Measurements from ENCODE around the gene EMC10.
"Not testable (repeated sequence)": the region's sequence is repeated elsewhere in the genome, so short reads cannot be mapped to it uniquely, and the experiment has no call there.

Gene EMC10

GRCh38 chr19:50476224-50476906 is at the start of gene EMC10, which contains the start of gene GARIN5A:
Gene EMC10 (plus strand): TSS chr19:50476507. CDS start chr19:50476545, 38 bp downstream.
Gene GARIN5A (minus strand): TSS chr19:50476848. CDS start chr19:50476388, 460 bp downstream.
- DNase-seq, result peak; percentile 89 to 92

GRCh38 chr19:50427318-50427925 is 48.9 kb upstream of the EMC10 start:
- no peak for DNase-seq

DNA sequence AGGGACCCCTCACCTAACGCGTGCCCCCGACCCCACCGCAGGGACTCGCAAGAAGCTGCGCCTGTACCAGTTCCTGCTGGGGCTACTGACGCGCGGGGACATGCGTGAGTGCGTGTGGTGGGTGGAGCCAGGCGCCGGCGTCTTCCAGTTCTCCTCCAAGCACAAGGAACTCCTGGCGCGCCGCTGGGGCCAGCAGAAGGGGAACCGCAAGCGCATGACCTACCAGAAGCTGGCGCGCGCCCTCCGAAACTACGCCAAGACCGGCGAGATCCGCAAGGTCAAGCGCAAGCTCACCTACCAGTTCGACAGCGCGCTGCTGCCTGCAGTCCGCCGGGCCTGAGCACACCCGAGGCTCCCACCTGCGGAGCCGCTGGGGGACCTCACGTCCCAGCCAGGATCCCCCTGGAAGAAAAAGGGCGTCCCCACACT is 48.3 kb upstream of the EMC10 start:
- DNase-seq, result peak in 1 of 2 donors; percentile 32

- no peak for DNase-seq
These were observed 47.4 kb upstream of the EMC10 start for GRCh38 chr19:50428772-50429463.

- DNase-seq, result no peak
These were observed 45.4 kb upstream of the EMC10 start for GRCh38 chr19:50430888-50431342.

- DNase-seq, result peak; percentile 82 to 92
These were observed 44.7 kb upstream of the EMC10 start for GRCh38 chr19:50431343-50432220.

DNA sequence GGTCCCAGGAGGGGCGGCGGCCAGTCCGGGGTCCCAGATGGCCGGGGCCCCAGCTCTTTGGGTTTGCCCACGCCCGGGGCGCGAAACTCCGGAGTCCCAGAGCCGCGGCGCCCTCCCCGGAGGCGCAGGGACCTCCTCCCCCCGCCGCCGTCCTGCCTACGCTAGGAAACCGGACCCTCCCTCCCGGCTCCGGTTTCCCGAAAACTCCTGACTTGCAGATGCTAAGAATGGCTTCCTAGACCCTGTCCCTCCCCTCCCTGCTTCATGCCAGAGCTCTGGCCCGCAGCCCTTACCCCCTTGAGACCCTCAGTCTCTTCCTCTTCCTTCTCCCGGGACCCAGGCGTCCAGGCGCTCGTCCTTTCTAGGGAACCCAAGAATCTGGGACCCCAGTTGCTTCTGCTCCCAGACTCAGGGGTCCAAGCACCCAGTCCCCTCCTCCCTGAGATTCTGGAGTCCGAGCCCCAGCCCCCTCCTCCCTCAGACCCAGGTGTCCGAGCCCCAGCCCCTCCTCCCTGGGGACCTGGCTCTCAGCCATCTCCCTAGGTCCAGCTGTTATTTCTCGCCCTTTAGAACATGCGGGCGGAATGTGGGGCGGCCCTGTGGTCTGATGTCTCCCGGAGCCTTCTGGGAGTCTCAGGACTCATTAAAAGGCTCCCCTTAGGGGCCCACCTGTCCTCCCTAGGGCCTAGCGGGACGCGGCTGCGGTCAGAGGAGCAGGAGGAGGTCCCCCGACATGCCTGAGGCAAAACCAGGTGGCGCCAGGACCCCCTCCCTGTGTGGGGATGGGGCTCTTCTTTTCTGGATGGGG is 43.9 kb upstream of the EMC10 start, which contains the start of gene MYBPC2:
TSS of gene MYBPC2 (plus strand) at position 672 of the 808 bp plus-strand sequence. CDS start at position 734, 62 bp downstream.
- no peak for DNase-seq

DNA sequence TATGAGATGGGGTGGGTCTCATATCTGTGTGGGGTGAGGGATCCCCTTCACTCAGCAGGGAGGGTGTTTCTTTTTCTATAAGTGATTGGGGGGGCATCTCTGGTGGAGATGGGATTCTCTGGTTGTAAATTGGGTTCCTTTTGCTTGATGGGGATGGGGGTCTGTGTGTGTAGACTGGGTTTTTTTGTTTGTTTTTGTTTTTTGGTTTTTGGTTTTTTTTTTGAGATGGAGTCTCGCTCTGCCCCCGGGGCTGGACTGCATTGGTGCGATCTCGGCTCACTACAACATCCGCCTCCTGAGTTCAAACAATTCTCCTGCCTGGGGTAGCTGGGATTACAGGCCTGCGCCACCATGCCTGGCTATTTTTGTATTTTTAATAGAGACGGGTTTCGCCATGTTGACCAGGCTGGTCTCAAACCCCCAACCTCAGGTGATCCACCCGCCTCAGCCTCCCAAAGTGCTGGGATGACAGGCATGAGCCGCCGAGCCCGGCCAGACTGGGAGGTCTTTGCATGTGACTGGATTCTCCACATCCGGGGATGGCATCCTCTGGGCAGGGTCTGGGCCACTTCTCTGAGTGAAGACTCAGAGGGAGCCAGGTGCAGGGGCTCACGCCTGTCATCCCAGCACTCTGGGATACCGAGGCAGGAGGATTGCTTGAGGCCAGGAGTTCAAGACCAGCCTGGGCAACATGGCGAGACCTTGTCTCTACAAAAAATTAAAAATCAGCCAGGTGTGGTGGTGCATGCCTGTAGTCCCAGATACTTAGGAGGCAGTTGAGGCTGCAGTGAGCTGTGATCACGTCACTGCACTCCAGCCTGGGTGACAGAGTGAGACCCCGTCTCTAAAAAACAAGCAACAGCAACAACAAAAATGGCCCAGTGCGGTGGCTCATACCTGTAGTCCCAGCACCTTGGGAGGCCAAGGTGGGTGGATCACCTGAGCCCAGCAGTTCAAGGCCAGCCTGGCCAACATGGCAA is 42.8 kb upstream of the EMC10 start:
- no peak for DNase-seq

DNA sequence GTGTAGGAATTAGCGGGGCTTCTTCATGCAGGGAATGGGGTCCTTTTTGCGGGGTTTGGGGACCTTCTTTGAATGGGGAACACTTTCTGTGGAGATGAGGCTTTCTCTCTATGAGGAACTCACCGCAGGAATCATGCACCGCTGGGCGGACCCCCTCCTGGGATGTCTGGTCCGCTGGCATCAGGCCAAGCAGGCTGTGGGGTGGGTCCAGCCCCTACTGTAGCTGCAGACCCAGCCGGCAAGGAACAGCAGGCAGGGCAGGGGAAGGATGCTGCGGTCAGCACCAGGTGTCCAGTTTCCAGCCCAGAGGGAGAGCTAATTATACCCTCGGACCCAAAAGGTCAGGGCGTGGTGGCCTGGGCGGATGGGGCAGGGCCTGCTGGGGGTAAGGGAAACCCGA is 41.8 kb upstream of the EMC10 start:
- DNase-seq, result no peak

DNA sequence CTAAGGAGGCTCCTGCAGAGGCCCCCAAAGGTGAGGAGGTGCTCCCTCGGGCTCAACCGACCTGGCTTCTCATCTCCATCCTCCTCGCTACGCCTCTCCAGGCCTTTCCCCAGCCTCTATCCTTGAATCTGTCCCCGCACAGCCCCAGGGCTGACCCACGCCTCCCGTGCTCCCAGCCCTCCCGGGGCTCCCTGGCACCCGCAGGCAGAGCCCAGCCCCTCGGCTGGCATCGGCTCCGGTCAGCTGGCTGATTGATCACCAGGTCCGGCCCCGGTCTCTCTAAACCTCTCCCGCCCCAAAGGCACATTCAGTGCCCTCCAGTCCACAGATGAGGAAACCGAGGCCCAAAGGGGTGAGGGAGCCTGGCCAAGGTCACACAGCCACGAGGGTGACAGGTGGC is 41.1 kb upstream of the EMC10 start:
- no peak for DNase-seq

GRCh38 chr19:50435627-50436026 is 40.7 kb upstream of the EMC10 start:
- no peak for DNase-seq

GRCh38 chr19:50437862-50438449 is 38.4 kb upstream of the EMC10 start:
- DNase-seq, result no peak

- DNase-seq, result not testable (repeated sequence)
These were observed 37.2 kb upstream of the EMC10 start for GRCh38 chr19:50439130-50439529.

DNA sequence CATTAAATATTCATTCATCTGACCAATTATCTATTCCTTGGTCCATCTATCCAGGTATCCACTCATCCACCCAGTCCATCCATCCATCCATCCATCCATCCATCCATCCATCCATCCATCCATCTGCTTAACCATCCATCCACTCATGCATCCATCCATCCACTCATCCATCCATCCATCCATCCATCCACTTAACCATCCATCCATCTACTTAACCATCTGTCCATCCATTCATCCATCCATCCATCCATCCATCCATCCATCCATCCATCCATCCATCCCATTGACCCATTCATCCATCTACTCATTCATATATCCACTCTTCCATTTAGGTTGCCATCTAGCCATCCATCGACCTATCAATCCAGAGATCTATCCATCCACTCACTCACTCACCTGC is 32.2 kb upstream of the EMC10 start:
- no peak for DNase-seq

- no peak for DNase-seq
These were observed 29.3 kb upstream of the EMC10 start for GRCh38 chr19:50447053-50447452.

DNA sequence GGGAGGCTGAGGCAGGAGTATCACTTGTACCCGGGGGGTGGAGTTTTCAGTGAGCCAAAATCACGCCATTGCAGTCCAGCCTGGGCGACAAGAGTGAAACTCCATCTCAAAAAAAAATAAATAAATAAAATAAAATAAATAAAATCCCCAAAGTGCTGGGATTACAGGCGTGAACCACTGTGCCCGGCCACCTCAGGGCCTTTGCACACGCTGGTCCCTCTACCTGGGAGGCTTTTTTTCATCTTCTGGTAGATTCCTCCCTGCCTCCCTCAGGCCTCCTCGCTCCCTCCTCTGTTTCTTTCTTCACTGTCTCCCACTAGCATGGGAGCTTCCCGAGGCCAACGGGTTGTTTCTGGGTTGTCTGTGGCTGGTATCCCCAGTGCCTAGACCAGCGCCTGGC is 28.6 kb upstream of the EMC10 start:
- DNase-seq, result no peak

- DNase-seq, result no peak
These were observed 26.9 kb upstream of the EMC10 start for GRCh38 chr19:50449236-50449899.

- DNase-seq, result no peak
These were observed 25.7 kb upstream of the EMC10 start for GRCh38 chr19:50450369-50451222.

GRCh38 chr19:50451223-50451534 is 25.1 kb upstream of the EMC10 start:
- no peak for DNase-seq

All from activated CD4-positive, alpha-beta T cell treated with anti-CD3 and anti-CD28 coated beads for 4 hours (primary cell).